GM12878 (cell line): Measurements from ENCODE around the gene RADIL.

Source experiments
- ATF3 ChIP-seq: IDR thresholded peaks from 2 replicates; pipeline ENCODE4 v1.6.1; 2011; ENCODE audit warnings: low read depth, mild to moderate bottlenecking, low read length, moderate library complexity, borderline replicate concordance; ENCODE audit errors: extremely low read depth
- CHD4 ChIP-seq: fragments of 200-600 bp; sonication (generic); IDR thresholded peaks from 2 replicates; pipeline ENCODE4 v1.6.1; 2016; ENCODE audit warnings: mild to moderate bottlenecking
- CTCF ChIP-seq, 3 experiments: IDR thresholded peaks in 2 of 3; conservative IDR thresholded peaks in 1 of 3; 2 replicates each; pipeline ENCODE4 v1.5.1; 2011; ENCODE audit warnings: low read depth in 3 of 3, low read length in 3 of 3, mild to moderate bottlenecking in 3 of 3, control low read depth in 2 of 3, moderate library complexity in 2 of 3, inconsistent platforms in 1 of 3, mixed read lengths in 1 of 3; ENCODE audit not compliant: control insufficient read depth in 2 of 3, insufficient read depth in 1 of 3; ENCODE audit errors: extremely low read depth in 1 of 3
- GABPA ChIP-seq: IDR thresholded peaks from 2 replicates; pipeline ENCODE4 v1.6.1; 2014; ENCODE audit warnings: antibody characterized with exemption, low read depth, mild to moderate bottlenecking, inconsistent platforms
- IKZF2 ChIP-seq, 2 experiments: fragments of 450-650 bp; IDR thresholded peaks; 2 replicates each; pipeline ENCODE4 v1.6.1; 2017; ENCODE audit warnings: mild to moderate bottlenecking in 2 of 2, moderate library complexity in 2 of 2
- KDM1A ChIP-seq: fragments of 200-600 bp; sonication (generic); IDR thresholded peaks from 2 replicates; pipeline ENCODE4 v1.6.1; 2016; ENCODE audit warnings: borderline replicate concordance
- NFIC ChIP-seq: IDR thresholded peaks from 2 replicates; pipeline ENCODE4 v1.6.1; 2012; ENCODE audit warnings: low read depth, mild to moderate bottlenecking, inconsistent platforms, low read length, moderate library complexity
- RFX5 ChIP-seq: IDR thresholded peaks from 2 replicates; pipeline ENCODE4 v1.6.1; 2011; ENCODE audit warnings: low read depth, low read length, improper control_type of control experiment
- SRF ChIP-seq, 2 experiments: IDR thresholded peaks; 2 replicates each; pipeline ENCODE4 v1.6.1; 2011; ENCODE audit warnings: low read depth in 2 of 2, low read length in 2 of 2, mild to moderate bottlenecking in 1 of 2, moderate library complexity in 1 of 2

GRCh38 chr7:4837803-4838625, 45.5 kb downstream of the RADIL start:
- TF ChIP-seq NFIC (no peak), SRF (IDR thresholded peaks at IDR 0.05; ENCODE audit: low read depth in 2 of 2, low read length in 2 of 2) (no peak), GABPA (no peak), CTCF (IDR thresholded peaks at IDR 0.05 in 2 of 3, conservative IDR thresholded peaks at IDR 0.05 in 1 of 3; ENCODE audit: control insufficient read depth in 2 of 3, extremely low read depth in 1 of 3, insufficient read depth in 1 of 3, low read depth in 3 of 3, low read length in 3 of 3) (no peak), KDM1A (no peak), CHD4 (no peak), RFX5 (no peak), IKZF2 (IDR thresholded peaks at IDR 0.05) (no peak), ATF3 (no peak)
